Measurements from ENCODE around the gene SERTAD2.
A peak's percentile ranks its signal among the peaks of the same experiment; 100 is the strongest.

Gene SERTAD2

DNA sequence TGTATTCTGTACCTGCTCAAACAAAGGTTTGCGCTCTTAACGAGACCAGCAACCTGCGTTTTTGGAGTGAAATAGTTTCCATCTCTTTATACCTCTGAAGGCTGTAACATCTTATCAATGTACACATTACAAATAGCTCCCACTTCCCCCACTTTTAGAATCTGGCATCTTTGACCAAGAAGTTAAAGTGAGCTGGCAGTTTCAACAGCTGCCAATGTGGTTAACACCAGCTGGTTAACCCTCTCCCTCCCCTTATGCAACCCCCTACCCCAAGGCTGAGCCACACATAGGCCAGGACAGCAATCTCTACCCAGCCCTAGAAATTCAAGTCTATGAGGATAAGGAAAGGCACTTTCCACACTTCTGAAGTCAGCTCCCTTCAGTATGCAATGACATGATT, 2.2 kb upstream of the SERTAD2 start:
- TF ChIP-seq MYC (IDR thresholded peaks at IDR 0.05; ENCODE audit: low read depth, low read length): no peak
- DNase-seq (ENCODE audit: low read depth): peak; percentile 95

DNA sequence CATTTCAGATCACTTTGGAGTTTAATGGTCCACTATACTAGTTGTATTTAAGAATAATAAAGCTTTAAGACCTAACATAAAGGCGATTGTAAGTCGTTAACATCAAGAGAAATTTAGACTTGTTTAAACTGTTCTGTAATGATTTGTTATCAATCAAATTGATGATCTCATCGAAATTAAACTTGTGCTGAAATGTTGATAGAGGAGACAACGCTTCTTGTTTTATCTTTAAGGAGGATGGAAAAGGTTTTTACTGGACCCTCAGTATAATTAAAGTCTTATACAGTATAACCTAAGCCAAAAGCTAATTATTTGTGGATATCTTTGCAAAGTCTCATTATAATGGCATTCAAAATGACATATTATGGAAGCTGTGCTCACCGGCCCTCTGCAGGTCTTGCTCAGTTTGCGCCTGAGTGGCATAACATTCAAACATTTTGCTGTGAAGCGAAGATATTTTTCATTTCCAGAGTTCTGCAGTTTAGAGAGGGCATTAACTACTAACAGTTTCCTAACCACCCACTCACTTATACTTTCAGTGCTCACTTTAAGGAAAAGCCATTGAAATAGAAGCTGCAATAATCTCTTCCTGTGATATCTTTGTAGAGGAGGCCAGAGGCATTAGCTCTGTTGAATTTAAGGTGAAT, 1.4 kb upstream of the SERTAD2 start:
- DNase-seq (ENCODE audit: low read depth): peak; percentile 65
- TF ChIP-seq, protein P1, sequence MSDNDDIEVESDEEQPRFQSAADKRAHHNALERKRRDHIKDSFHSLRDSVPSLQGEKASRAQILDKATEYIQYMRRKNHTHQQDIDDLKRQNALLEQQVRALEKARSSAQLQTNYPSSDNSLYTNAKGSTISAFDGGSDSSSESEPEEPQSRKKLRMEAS (IDR thresholded peaks at IDR 0.05; ENCODE audit: low read depth, low read length): no peak
- TF ChIP-seq POLR2A (IDR thresholded peaks at IDR 0.05; ENCODE audit: extremely low read depth, insufficient read length): no peak
- TF ChIP-seq MYC (IDR thresholded peaks at IDR 0.05; ENCODE audit: low read depth, low read length): no peak
- TF ChIP-seq CTCF (IDR thresholded peaks at IDR 0.05; ENCODE audit: low read depth, low read length): peak; percentile 33
- peak overlapping the region; percentile 51 for H3K4me3 ChIP-seq (ENCODE audit: low read depth, low read length)

More for the DNA sequence above, 2.2 kb upstream of the SERTAD2 start:
- no peak overlapping the region for H3K4me3 ChIP-seq (ENCODE audit: low read depth, low read length)

GRCh38 chr2:64654063-64654811, 524 bp upstream of the SERTAD2 start:
- H3K4me3 ChIP-seq (ENCODE audit: low read depth, low read length): peak overlapping the region; percentile 51
- DNase-seq (ENCODE audit: low read depth): peak; percentile 90
- TF ChIP-seq POLR2A (IDR thresholded peaks at IDR 0.05; ENCODE audit: extremely low read depth, insufficient read length): peak; percentile 78
- no peak; the same call in 1 of the 2 replicates for TF ChIP-seq MYC (IDR thresholded peaks at IDR 0.05; ENCODE audit: low read depth, low read length)
- peak; percentile 9 for TF ChIP-seq CTCF (IDR thresholded peaks at IDR 0.05; ENCODE audit: low read depth, low read length)
- TF ChIP-seq, protein P1 (IDR thresholded peaks at IDR 0.05; ENCODE audit: low read depth, low read length): peak; percentile 64

DNA sequence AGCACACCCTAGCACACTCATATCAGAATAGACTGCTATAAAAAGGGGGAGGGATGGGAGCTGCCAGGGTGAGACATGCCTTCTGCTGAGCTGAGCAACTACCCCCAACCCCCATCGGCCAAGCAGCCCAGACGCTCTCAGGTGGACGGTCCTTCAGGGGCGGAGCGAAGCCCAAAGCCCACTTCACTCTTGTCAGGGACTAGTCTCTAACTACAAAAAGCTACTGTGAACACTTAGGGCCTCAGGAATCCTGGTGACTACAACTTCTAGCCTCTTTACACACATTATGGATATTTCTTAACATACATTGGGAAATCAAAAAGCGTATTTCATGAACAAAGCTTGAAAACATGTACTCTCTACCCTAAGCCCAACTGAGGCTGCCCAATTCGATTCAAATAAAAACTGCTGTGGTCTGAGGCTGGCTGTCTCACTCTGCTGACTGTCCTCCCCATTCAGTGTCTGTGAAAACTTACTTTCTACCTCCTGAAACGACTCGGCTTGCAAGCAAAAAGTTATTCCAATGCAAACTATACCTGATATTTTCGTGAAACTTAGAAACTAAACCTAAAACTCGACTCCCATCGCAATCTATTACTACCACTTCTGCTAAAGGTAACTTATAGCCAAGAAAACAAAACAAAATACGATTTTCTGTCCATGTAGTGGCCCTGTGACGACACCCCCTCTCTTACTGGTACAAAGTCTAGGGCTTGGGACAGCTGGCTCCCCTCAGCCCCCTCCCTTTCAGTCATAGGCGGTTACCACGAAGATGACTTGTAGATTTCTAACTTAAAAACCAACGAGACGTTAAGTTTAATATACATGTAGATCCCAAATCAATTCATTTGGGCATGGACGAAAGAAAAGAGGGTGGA, 1.2 kb downstream of the SERTAD2 start:
- H3K4me3 ChIP-seq (ENCODE audit: low read depth, low read length): peak overlapping the region; percentile 92
- TF ChIP-seq CTCF (IDR thresholded peaks at IDR 0.05; ENCODE audit: low read depth, low read length) (no peak), MYC (IDR thresholded peaks at IDR 0.05; ENCODE audit: low read depth, low read length) (no peak), POLR2A (IDR thresholded peaks at IDR 0.05; ENCODE audit: extremely low read depth, insufficient read length) (no peak)
- TF ChIP-seq, protein P1 (IDR thresholded peaks at IDR 0.05; ENCODE audit: low read depth, low read length): no peak
- peak; percentile 76 for DNase-seq (ENCODE audit: low read depth)

DNA sequence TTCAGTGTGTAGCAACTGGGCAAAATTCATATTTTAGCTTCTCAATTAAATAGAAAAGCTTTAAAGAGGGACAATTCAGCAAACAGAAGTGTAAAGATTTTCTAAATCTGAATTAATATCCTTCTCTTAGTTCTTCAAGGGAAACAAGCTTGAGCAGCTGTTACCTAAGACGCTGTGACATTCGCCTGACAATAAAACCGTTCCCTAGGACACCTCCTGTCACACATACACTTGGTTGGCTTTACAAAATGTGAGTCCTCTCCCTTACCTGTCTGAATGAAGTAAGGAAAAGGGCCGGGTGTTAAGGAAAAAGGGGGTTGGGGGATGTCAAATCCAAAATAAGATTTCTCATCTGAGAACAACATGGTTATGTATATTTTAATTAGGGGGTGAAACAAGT, 2.1 kb downstream of the SERTAD2 start:
- TF ChIP-seq, protein P1 (IDR thresholded peaks at IDR 0.05; ENCODE audit: low read depth, low read length): no peak
- TF ChIP-seq POLR2A (IDR thresholded peaks at IDR 0.05; ENCODE audit: extremely low read depth, insufficient read length): no peak
- TF ChIP-seq MYC (IDR thresholded peaks at IDR 0.05; ENCODE audit: low read depth, low read length): no peak
- DNase-seq (ENCODE audit: low read depth): no peak
- peak overlapping the region; percentile 92 for H3K4me3 ChIP-seq (ENCODE audit: low read depth, low read length)

DNA sequence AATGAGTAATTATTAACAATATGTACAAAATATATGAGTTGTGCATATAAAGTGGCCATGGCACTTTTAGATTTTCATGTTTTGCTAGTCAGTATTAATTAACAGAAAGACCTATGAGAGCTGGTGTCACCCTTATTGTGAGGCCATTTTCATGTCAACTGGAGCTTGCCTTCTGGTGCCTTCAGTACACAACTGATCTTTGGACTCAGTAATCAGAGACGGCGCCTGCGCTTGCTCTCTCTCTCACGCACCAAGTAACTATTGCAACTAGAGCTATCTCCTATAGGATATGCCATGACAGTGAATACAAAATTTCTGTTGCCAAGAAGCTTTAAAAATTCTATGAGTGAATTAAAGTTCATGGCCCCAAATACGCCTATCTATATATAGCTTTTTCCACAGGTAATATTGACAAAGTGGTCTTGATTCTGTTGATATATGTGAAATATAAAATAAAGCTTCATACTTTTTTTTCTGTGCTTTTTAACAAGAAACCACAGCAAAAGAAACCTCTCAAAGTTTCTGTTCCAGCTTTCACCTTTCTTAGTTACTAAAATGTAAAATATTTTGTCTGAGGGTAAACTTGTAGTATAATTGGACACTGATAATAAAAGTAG, 2.9 kb downstream of the SERTAD2 start:
- H3K4me3 ChIP-seq (ENCODE audit: low read depth, low read length): peak overlapping the region; percentile 92
- TF ChIP-seq, protein P1 (IDR thresholded peaks at IDR 0.05; ENCODE audit: low read depth, low read length): no peak
- TF ChIP-seq MYC (IDR thresholded peaks at IDR 0.05; ENCODE audit: low read depth, low read length): no peak
- no peak for TF ChIP-seq CTCF (IDR thresholded peaks at IDR 0.05; ENCODE audit: low read depth, low read length)
- TF ChIP-seq POLR2A (IDR thresholded peaks at IDR 0.05; ENCODE audit: extremely low read depth, insufficient read length): no peak
- DNase-seq (ENCODE audit: low read depth): no peak
